Activated T-helper 1 cell treated with anti-CD3 and anti-CD28 coated beads, Interleukin-12 subunit alpha, Interleukin-12 subunit beta, Interleukin-2, Interleukin-4 antibody, amounts not matched to agents 30 ng/mL and 10 ng/mL and 1 ng/mL, durations not matched to agents 14 hours and 24 hours and 36 hours (primary cell): ENCODE results near the gene FAT1. TPM values are rescaled to one million over a fixed set of nuclear protein-coding genes. Genes with fewer than 3 reads are reported as not detected.

ENCODE experiments used
- DNase-seq: peaks from one replicate; pipeline ENCODE4 v3.0.0; 2021; ENCODE audit warnings: low spot score
- H3K27ac Mint-ChIP-seq: one replicate; pipeline ENCODE4 v1.8.0; 2021; ENCODE audit warnings: mild to moderate bottlenecking, mixed read lengths
- H3K27me3 Mint-ChIP-seq: one replicate; pipeline ENCODE4 v1.8.0; 2022; ENCODE audit warnings: mild to moderate bottlenecking, moderate library complexity, mixed read lengths; ENCODE audit not compliant: insufficient read depth
- H3K36me3 Mint-ChIP-seq: one replicate; pipeline ENCODE4 v1.8.0; 2021; ENCODE audit warnings: low read depth, mixed read lengths
- H3K4me1 Mint-ChIP-seq: one replicate; pipeline ENCODE4 v1.8.0; 2021; ENCODE audit warnings: low read depth, mixed read lengths
- H3K4me3 Mint-ChIP-seq: one replicate; pipeline ENCODE4 v1.8.0; 2021; ENCODE audit warnings: mild to moderate bottlenecking, moderate library complexity, mixed read lengths
- H3K9me3 Mint-ChIP-seq: one replicate; pipeline ENCODE4 v1.8.0; 2021; ENCODE audit warnings: mixed read lengths
- intact Hi-C: fragments of 100-400 bp; cut with micrococcal nuclease; formaldehyde crosslinking; loops from one replicate; pipeline ENCODE4 v1.15.1; 2024
- total RNA-seq: library from RNA; stranded (reverse); gene quantifications from 2 replicates; pipeline ENCODE4 v1.2.3, GENCODE V29; 2022

Gene FAT1
- total RNA-seq, 1 donor from 2014 or later, result 0.03 TPM

DNA sequence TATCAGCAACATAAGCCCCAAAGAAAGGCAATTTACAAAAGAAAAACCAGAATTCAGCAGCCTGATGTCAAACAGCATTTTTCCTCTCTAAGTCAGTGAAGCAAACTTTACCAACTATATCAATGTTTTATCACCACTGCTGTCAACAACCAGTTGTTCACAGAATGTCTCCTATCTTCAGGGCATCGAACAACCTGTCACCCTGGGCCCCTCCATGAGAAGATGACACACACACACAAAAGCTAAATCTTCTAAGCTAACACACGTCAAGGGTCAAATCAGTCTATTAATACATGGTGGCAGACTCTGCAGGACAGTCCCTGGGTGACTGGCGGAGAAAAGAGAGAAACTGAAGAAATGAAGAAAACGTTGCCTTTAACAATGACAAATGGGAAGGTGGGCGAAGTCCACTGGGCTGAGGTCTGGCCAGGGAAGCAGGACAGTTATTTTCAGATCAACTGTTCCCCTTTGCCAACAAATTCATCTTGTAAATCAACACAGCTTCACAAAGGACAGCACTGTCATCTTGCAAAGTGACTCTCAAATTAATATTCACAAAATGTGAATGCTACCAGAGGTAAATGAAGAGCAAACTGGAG is 13.0 kb downstream of the FAT1 start:
- H3K36me3 Mint-ChIP-seq, result no peaks in the 10 kb centered on the region
- no peak for DNase-seq
- intact Hi-C loops, result no loop called here
- no peaks in the 10 kb centered on the region for H3K4me1 Mint-ChIP-seq
- no peak overlapping the region for H3K4me3 Mint-ChIP-seq
- no peaks in the 10 kb centered on the region for H3K9me3 Mint-ChIP-seq
- no peaks in the 10 kb centered on the region for H3K27me3 Mint-ChIP-seq
- no peak overlapping the region for H3K27ac Mint-ChIP-seq

DNA sequence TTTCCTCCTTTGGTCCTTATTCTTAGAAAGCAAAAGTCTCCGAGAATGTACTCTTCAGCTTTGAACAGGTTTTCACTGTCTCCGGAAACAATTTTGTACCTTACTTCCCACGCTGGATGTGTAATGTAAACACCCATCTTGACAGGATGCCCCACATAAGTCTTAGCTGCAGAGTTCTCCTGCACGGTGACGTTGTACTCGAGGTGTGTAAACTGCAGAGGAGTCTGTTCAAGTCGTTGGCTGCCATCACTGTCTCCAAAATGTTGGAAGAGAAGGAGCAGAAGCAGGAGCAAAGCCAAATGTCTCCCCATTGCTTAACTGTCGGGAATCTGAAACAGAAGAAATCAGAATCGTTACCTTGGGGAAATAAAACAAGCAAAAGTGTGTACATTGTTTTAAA is 14.1 kb downstream of the FAT1 start:
- Mint-ChIP-seq H3K9me3 (no peaks in the 10 kb centered on the region), H3K27ac (no peak overlapping the region), H3K36me3 (no peaks in the 10 kb centered on the region), H3K4me3 (no peak overlapping the region), H3K4me1 (no peaks in the 10 kb centered on the region), H3K27me3 (no peaks in the 10 kb centered on the region)
- DNase-seq, result no peak
- intact Hi-C loops, result no loop called here

DNA sequence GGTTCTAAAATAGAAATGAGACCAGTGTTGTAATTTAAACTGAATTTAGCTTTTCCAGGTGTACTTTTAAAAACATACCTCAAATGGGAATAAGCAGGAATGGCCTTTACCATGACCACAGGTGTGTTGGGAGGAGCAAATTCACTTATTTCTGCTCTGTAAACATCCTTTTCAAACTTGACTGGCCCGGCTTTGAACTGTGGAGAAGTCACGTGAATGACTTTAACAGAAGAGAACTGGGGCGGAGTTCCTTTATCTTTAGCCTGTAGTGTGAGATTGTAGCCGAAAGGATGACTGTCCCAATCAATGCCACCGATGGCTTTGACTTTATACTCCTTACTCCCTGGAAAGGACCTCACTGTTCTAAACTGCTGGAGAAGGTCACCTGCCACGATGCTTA is 15.1 kb downstream of the FAT1 start:
- Mint-ChIP-seq H3K9me3 (no peaks in the 10 kb centered on the region), H3K4me1 (no peaks in the 10 kb centered on the region), H3K4me3 (no peak overlapping the region), H3K36me3 (no peaks in the 10 kb centered on the region), H3K27ac (no peak overlapping the region), H3K27me3 (no peaks in the 10 kb centered on the region)
- no peak for DNase-seq
- intact Hi-C loops, result no loop called here

DNA sequence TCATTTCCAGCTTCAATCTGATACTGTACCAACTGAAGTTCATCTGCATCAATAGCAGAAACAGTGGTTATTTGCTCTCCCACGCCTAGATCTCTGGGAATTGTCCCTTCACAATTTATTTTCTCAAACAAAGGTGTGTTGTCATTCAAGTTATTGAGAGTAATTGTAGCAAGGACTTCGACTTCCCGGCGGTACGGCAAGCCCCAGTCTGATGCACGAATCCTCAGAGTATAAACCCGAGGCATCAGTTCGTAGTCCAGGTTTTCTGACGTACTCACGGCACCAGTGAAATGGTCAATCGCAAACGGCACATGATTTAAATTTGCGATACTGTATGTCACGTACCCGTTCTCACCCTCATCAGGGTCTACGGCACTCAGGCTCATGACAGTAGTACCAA is 15.7 kb downstream of the FAT1 start:
- intact Hi-C loops, result no loop called here
- no peak overlapping the region for H3K27ac Mint-ChIP-seq

DNA sequence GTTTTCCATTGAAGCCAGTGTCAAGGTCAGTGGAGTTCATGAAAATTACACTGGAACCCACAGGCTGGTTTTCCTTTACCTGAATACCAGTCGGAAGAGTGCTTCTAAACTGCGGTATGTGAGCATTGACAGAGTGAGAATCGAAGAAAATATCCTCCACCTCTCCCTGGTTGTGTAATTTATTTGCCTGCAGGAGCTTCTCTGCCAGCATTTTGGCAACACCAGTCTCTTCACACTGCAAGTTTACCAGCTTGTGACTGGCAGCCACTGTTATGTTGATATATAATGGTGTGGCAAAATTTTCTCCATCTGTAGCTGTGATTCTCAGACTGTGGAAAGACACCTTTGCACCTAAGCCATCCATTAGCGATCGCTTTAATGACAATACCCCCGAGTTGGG is 16.1 kb downstream of the FAT1 start:
- no peaks in the 10 kb centered on the region for H3K36me3 Mint-ChIP-seq
- H3K9me3 Mint-ChIP-seq, result no peaks in the 10 kb centered on the region
- intact Hi-C loops, result no loop called here
- no peak for DNase-seq
- no peak overlapping the region for H3K27ac Mint-ChIP-seq
- no peak overlapping the region for H3K4me3 Mint-ChIP-seq
- H3K27me3 Mint-ChIP-seq, result no peaks in the 10 kb centered on the region
- H3K4me1 Mint-ChIP-seq, result no peaks in the 10 kb centered on the region

More for the DNA sequence above, 15.7 kb downstream of the FAT1 start:
- H3K4me1 Mint-ChIP-seq, result no peaks in the 10 kb centered on the region
- no peaks in the 10 kb centered on the region for H3K9me3 Mint-ChIP-seq
- no peak overlapping the region for H3K4me3 Mint-ChIP-seq
- no peaks in the 10 kb centered on the region for H3K36me3 Mint-ChIP-seq
- H3K27me3 Mint-ChIP-seq, result no peaks in the 10 kb centered on the region
- no peak for DNase-seq

DNA sequence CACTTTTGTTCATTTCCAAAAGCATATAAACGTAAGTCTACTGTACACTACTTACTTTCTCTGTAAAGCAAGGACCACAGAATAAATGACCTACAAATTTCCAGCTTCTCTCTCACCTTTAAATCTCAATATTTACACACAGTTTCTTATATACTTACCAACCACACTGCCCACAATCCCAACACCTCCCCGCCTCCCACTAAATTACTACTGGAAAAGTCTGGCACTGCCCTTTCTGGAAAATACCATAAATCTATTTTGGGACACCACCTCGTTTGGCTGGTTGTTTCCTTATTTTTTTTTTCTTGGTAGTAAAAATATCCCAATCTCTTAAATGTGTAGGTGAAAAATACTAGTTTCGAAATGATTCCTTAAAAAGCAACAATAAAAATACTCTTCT is 19.6 kb downstream of the FAT1 start:
- Mint-ChIP-seq H3K9me3 (no peaks in the 10 kb centered on the region), H3K4me3 (no peak overlapping the region), H3K27me3 (no peaks in the 10 kb centered on the region), H3K36me3 (no peaks in the 10 kb centered on the region), H3K4me1 (no peaks in the 10 kb centered on the region), H3K27ac (no peak overlapping the region)
- intact Hi-C loops, result no loop called here
- no peak for DNase-seq

DNA sequence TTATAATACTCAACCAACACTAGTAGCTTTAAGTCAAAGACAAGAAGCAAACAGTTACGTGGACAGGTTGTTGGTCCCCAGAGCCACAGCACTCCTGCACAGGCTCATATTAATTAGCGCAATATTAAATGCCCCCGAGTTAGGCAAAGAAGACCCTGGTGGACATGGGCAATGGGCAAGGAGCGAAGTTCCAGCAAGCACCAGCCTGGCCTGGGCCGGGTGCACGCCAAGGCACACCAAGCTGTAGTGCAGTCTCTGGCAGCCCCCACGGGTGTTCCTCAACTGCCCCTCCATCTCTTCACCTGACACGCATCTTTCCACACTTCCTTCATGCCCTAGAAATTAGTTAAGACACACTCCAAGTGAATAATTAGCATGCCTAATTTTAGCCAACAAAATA is 20.1 kb downstream of the FAT1 start:
- Mint-ChIP-seq H3K9me3 (peaks cover under 1% of the 10 kb centered on the region), H3K27ac (no peak overlapping the region), H3K27me3 (no peaks in the 10 kb centered on the region), H3K4me3 (no peak overlapping the region), H3K36me3 (no peaks in the 10 kb centered on the region), H3K4me1 (no peaks in the 10 kb centered on the region)
- intact Hi-C loops, result no loop called here
- no peak for DNase-seq

DNA sequence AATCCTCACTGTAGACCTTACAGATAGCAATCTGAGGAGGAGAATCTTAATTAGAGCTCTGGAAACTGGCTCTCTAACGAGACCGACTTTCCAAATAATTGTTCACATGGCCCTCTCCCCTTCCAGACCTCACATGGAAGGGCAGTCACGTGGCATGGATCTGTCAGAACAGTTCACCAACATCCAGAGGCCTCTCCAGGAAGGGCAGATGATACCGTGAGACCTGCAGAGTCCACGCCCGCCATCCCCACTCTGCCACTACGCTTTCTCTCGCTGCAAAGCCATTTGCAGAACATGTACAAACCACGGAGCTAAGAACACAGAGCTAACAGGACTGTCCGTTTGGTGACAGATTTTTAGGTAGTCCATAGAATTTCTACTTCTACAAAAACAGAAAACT is 20.7 kb downstream of the FAT1 start:
- intact Hi-C loops, result no loop called here
- Mint-ChIP-seq H3K4me3 (no peak overlapping the region), H3K36me3 (no peaks in the 10 kb centered on the region), H3K9me3 (peaks cover 3% of the 10 kb centered on the region), H3K4me1 (no peaks in the 10 kb centered on the region), H3K27ac (no peak overlapping the region), H3K27me3 (no peaks in the 10 kb centered on the region)
- no peak for DNase-seq

DNA sequence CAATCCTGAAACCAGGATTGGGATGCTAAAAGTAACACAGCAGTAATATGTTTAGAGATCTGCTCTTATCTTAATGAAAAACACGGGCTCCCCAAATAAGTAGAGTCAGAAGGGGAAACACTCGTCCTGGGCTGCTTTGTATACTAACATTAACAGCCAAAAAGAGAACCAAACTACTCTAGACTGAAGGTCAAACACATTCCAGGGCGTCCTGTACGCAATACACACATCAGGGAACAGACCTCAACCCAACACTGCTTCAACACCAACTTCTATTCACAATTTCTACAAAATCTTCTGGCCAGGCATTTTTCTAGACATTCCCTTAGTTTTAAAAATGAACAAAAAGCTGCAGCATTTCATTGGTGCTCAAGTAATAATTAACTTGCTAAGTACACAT is 21.4 kb downstream of the FAT1 start:
- no peaks in the 10 kb centered on the region for H3K4me1 Mint-ChIP-seq
- H3K27ac Mint-ChIP-seq, result no peak overlapping the region
- intact Hi-C loops, result no loop called here
- peaks cover 3% of the 10 kb centered on the region for H3K9me3 Mint-ChIP-seq
- no peaks in the 10 kb centered on the region for H3K27me3 Mint-ChIP-seq
- no peak for DNase-seq
- no peak overlapping the region for H3K4me3 Mint-ChIP-seq
- H3K36me3 Mint-ChIP-seq, result no peaks in the 10 kb centered on the region

DNA sequence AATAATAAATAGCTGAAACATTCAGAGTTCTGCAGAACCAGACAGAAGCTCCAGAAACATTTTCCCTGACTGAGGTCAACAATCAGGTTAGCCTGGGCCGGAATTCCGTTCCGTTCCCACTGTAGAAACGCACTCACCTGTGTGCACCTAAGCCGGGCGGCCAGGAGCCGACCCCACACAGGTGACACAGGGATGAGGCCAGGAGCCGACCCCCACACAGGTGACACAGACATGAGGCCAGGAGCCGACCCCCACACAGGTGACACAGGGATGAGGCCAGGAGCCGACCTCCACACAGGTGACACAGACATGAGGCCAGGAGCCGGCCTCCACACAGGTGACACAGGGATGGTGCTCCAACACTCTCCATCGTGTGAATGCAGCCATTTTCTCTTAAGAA is 21.9 kb downstream of the FAT1 start:
- H3K27ac Mint-ChIP-seq, result no peak overlapping the region
- H3K27me3 Mint-ChIP-seq, result no peaks in the 10 kb centered on the region
- no peaks in the 10 kb centered on the region for H3K36me3 Mint-ChIP-seq
- intact Hi-C loops, result no loop called here
- no peak overlapping the region for H3K4me3 Mint-ChIP-seq
- DNase-seq, result no peak
- H3K4me1 Mint-ChIP-seq, result no peaks in the 10 kb centered on the region
- H3K9me3 Mint-ChIP-seq, result peaks cover 3% of the 10 kb centered on the region

DNA sequence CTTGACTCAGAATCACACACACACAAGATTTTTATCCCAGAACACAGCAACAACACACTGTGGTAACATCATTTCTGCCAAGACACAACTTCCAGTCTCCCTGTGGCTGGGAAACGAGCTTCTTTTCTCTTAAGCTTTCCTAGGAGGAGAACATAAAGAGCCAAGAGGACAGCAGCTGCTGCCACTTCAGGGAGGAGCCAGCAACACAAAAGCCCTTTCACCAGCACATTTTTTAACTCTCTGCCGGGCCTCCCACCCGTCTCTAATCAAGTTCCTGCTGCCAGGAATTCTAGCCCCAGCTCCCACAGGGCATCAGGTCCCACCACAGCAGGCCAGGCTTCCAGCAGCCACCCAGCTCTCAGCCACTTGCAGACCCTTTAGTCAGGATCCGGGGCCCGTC is 22.4 kb downstream of the FAT1 start:
- Mint-ChIP-seq H3K4me3 (no peak overlapping the region), H3K4me1 (no peaks in the 10 kb centered on the region), H3K36me3 (no peaks in the 10 kb centered on the region), H3K27me3 (no peaks in the 10 kb centered on the region), H3K27ac (no peak overlapping the region), H3K9me3 (peaks cover 3% of the 10 kb centered on the region)
- DNase-seq, result no peak
- intact Hi-C loops, result no loop called here

DNA sequence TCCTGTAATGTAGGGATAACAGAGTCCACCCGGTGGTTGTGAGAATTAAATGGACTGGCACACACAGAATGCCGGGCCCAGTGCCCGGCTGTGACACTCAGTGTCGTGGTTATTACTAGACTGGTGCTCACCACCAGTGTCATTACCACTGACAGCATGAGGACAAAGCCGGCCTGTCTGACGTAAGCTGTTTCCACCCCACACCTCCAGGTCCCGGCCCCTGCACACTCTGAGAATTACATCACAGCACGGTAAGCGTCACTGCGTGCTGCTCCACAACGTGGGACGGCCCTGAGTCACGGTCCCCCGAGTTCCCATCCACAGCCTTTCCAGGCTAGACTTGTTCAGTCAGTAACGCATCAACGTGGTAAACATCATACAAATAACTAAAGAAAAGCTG is 22.9 kb downstream of the FAT1 start:
- H3K27ac Mint-ChIP-seq, result no peak overlapping the region
- H3K9me3 Mint-ChIP-seq, result peaks cover 3% of the 10 kb centered on the region
- H3K4me3 Mint-ChIP-seq, result no peak overlapping the region
- no peaks in the 10 kb centered on the region for H3K27me3 Mint-ChIP-seq
- no peak for DNase-seq
- no peaks in the 10 kb centered on the region for H3K36me3 Mint-ChIP-seq
- no peaks in the 10 kb centered on the region for H3K4me1 Mint-ChIP-seq
- intact Hi-C loops, result no loop called here

DNA sequence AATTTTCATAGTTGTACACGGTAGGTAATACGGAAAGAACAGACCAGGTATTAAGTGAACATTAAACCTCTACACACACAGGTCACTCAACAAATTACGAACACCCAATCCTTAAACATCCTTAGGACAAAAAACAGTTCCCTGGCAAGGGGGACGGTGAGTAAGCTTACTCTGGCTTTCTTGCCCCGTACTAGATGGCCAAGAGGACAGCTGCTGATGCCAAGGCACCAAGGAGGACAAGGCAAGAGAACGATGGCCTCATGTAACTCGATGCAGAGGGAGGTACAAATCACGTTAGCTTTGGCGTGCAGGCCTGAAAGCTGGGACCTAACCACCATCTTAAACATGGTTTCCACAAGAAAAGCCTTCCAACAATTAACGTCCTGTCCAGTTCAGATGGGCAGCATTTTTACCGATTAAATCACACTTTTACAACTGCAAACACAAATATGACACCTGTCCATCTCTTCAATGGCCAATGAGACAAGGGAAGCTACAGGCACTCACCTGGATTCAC is 23.7 kb downstream of the FAT1 start:
- intact Hi-C loops, result no loop called here
- H3K4me3 Mint-ChIP-seq, result no peak overlapping the region

DNA sequence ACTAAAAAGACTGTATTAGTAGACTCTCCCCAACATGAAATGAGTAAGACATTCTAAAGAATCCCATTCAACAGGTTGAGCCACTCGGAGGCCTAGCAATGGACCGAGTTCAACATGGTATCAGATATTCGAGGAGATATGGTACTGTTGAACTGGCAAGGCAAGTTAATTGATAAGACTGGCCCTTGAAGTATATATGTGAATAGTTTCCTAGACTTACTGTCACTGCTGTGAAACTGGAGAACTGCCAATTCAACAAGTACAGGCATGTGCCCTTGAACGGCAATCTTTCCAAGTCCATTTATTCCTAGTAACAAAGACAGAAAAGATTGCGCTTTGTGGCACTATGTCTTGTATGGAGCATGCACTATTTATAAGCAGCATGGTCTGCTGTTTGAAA is 24.4 kb downstream of the FAT1 start:
- intact Hi-C loops, result no loop called here
- Mint-ChIP-seq H3K27me3 (no peaks in the 10 kb centered on the region), H3K4me1 (no peaks in the 10 kb centered on the region), H3K27ac (no peak overlapping the region), H3K4me3 (no peak overlapping the region), H3K9me3 (peaks cover 3% of the 10 kb centered on the region), H3K36me3 (no peaks in the 10 kb centered on the region)
- DNase-seq, result no peak

More for the DNA sequence above, 23.7 kb downstream of the FAT1 start:
- H3K9me3 Mint-ChIP-seq, result peaks cover 3% of the 10 kb centered on the region
- H3K4me1 Mint-ChIP-seq, result no peaks in the 10 kb centered on the region
- no peaks in the 10 kb centered on the region for H3K27me3 Mint-ChIP-seq
- no peak for DNase-seq
- no peak overlapping the region for H3K27ac Mint-ChIP-seq
- no peaks in the 10 kb centered on the region for H3K36me3 Mint-ChIP-seq
